Epithelial cell of proximal tubule (primary cell): ENCODE results near the gene ISG15. TPM values are rescaled to one million over a fixed set of nuclear protein-coding genes. Genes with fewer than 3 reads are reported as not detected.

ENCODE experiments used
- DNase-seq: peaks from one replicate; pipeline ENCODE4 v3.0.0-alpha.2; 2011; ENCODE audit warnings: low read depth
- H3K4me3 ChIP-seq: 2 replicates; pipeline ENCODE4 v1.5.1; 2011; ENCODE audit warnings: low read depth, mild to moderate bottlenecking, low read length
- total RNA-seq: library from RNA; depleted of rRNA; stranded (reverse); fragments of >200 nt; gene quantifications from 2 replicates; pipeline ENCODE4 v1.2.3, GENCODE V29; 2015
- TF ChIP-seq, protein P1 (sequence below): conservative IDR thresholded peaks from 2 replicates; pipeline ENCODE4 v1.5.1; 2012; ENCODE audit warnings: low read depth, mild to moderate bottlenecking, low read length

The ISG15 gene
- total RNA-seq, 1 donor from 2014 or later: 75.6 TPM

DNA sequence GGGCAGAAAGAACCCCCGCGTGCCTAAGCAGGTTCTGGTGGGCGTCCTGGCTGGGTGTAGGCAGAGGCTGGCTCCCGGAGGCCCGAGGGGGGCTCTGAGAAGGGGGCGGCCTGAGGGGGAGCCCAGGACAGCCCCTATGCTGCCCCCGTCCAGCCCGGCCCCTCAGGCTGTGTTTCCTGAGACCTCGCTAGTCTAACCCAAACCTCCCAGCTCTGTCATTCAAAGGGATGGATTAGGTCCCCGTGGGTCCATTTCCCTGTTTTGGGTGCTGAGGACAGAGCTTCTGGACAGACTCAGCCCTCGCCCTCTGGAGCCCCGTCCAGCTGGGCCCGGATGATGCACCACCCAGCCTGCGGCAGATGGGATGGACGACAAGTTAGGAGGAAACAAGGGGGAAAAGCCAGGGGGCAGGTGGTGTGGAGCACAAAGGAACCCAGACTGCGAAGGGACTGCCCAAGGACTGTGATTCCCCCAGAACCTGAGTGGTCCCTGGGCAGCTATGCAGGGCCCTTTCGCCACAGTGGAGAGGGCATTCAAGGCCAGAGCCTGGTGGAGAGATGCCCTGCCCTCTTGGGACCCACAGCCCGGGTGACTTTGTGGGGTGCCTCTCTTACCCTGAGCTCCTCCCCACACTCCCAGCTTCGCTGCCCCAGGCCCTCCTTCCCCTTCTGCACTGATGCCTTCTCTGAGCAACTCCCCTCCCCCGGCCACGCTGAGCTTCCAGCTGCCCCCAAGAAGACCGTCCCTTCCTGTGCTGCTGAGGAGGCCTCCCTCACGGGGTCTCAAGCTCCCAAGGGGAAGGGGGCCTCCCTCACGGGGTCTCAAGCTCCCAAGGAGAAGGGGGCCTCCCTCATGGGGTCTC, 16.2 kb upstream of the ISG15 start:
- H3K4me3 ChIP-seq: no peak overlapping the region
- TF ChIP-seq, protein P1, sequence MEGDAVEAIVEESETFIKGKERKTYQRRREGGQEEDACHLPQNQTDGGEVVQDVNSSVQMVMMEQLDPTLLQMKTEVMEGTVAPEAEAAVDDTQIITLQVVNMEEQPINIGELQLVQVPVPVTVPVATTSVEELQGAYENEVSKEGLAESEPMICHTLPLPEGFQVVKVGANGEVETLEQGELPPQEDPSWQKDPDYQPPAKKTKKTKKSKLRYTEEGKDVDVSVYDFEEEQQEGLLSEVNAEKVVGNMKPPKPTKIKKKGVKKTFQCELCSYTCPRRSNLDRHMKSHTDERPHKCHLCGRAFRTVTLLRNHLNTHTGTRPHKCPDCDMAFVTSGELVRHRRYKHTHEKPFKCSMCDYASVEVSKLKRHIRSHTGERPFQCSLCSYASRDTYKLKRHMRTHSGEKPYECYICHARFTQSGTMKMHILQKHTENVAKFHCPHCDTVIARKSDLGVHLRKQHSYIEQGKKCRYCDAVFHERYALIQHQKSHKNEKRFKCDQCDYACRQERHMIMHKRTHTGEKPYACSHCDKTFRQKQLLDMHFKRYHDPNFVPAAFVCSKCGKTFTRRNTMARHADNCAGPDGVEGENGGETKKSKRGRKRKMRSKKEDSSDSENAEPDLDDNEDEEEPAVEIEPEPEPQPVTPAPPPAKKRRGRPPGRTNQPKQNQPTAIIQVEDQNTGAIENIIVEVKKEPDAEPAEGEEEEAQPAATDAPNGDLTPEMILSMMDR: no peak
- DNase-seq: no peak

DNA sequence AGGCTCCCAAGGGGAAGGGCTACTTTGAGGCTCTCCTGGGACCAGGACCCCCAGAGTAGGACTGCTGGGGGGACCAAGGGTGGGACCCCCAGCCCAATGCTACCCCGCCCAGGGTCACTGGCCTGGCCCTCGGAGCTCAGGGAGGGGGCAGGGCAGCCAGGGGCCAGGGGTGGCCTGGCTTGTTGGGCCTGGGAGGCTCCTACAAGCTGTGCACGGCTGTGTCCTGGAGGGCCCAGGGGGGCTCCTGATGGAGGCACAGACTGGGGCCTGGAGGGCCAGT, 15.6 kb upstream of the ISG15 start:
- no peak for DNase-seq
- TF ChIP-seq, protein P1: no peak
- H3K4me3 ChIP-seq: no peak overlapping the region

- peak overlapping the region; percentile 80 for H3K4me3 ChIP-seq
- no peak for DNase-seq
- TF ChIP-seq, protein P1: no peak
Measured at GRCh38 chr1:997993-998744, 15.1 kb upstream of the ISG15 start.

DNA sequence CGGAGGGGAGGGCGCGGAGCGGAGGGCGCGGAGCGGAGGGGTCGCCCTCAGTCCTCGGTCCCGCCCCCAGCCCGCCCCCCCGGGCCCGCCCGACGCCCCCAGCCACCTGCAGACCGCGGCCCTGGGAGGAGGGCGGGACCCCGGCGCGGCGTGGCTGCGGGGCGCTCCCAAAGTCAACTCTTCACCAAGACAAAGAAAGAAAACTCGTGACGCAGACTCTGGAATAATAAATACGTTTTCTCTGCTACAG, 14.6 kb upstream of the ISG15 start:
- H3K4me3 ChIP-seq: peak overlapping the region; percentile 80
- TF ChIP-seq, protein P1: no peak
- DNase-seq: no peak

GRCh38 chr1:998995-999724, 14.1 kb upstream of the ISG15 start:
- TF ChIP-seq, protein P1: no peak
- peak overlapping the region; percentile 80 for H3K4me3 ChIP-seq
- DNase-seq: no peak

DNA sequence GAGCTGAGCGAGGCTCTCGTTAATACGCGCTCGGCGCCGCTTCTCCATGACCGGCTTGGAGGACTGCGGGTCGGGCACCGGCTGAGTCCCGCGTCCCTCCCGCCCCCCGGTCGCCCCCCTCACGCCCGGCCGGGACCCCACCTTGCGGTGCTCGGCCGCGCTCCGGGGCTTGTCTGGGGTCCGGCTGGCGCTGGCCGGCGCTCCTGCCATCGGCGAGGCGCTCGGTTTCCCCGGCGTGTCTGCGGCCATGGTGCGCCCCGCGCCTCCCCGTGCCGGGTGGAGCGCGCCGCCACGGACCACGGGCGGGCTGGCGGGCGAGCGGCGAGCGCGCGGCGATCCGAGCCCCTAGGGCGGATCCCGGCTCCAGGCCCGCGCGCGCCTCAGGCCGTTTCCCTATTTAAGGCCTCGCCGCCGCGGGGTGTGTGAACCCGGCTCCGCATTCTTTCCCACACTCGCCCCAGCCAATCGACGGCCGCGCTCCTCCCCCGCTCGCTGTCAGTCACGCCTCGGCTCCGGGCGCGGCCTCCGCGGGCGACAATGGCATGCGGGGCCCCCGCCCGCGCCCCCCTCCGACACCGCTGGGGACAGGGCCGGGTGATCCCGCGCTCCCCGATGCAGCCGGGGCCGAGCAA, 13.5 kb upstream of the ISG15 start, which contains the start of gene HES4:
TSS of gene HES4 (minus strand) at position 373 of the 632 bp plus-strand sequence. CDS start at position 249, 124 bp downstream.
- TF ChIP-seq, protein P1: no peak
- H3K4me3 ChIP-seq: peak within 1 kb of the TSS; percentile 80
- no peak for DNase-seq
